Measurements from ENCODE around the gene SP6. TPM values are rescaled to one million over a fixed set of nuclear protein-coding genes. Genes with fewer than 3 reads are reported as not detected.

SP6 gene
- total and polyA plus RNA-seq, 8 donors: 0.31 to 3.0 (median 0.38) TPM; not detected in 3

DNA sequence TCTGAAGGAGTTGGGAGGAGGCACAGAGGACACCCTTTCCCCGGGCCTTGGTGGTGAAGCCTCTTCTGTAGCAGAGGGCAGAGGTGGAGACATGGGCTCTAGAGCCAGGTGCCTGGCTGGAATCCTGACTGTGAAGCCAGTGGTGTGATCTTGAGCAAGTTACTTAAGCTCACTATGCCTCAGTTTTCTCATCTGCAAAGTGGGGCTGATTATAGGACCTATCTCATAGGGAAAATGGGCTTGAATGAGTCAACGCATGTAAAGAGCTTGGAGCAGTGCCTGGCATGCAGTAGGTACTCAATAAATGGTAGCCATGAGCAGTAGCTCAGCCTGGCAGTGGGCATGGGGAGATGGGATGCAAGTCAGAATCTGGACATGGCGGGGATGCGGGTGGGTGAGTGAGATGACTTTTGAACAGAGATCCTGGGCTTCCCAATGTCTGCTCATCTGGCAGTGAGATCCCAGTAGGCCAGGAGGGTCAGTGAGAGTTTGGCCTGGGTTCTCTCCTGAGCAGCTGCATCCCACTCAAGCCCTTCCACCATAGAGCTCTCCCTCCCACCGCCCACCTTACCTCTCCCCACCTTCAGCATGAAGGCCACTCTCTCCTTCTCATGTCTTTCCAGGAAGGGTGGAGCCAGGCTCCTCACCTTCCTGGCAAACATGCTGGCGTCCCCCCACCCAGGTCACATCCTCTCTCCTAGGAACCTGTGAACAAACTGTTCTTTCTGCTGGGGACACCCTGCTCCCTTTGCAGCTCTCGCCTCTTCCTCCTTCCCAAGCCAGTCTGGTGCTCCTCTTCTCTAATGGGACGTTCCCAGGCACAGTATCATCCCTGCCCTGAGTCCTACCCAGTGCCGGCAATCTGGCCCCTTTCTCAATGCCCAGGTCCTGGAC is 32.0 kb upstream of the SP6 start:
- H3K27me3 ChIP-seq: peaks cover 0 to 38% (median 4%) of the 10 kb centered on the region in 3 donors
- TF ChIP-seq, protein P1, sequence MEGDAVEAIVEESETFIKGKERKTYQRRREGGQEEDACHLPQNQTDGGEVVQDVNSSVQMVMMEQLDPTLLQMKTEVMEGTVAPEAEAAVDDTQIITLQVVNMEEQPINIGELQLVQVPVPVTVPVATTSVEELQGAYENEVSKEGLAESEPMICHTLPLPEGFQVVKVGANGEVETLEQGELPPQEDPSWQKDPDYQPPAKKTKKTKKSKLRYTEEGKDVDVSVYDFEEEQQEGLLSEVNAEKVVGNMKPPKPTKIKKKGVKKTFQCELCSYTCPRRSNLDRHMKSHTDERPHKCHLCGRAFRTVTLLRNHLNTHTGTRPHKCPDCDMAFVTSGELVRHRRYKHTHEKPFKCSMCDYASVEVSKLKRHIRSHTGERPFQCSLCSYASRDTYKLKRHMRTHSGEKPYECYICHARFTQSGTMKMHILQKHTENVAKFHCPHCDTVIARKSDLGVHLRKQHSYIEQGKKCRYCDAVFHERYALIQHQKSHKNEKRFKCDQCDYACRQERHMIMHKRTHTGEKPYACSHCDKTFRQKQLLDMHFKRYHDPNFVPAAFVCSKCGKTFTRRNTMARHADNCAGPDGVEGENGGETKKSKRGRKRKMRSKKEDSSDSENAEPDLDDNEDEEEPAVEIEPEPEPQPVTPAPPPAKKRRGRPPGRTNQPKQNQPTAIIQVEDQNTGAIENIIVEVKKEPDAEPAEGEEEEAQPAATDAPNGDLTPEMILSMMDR (IDR thresholded peaks at IDR 0.05): no peak
- no peak for TF ChIP-seq POLR2A (IDR thresholded peaks at IDR 0.05)
- intact Hi-C loops (cut with DNase I; ENCODE audit: low total_unique reads): loop anchor here (5.0 kb wide), 1 partner anchor 36 kb away; no protein-coding TSS in a partner anchor
- no peaks in the 10 kb centered on the region for H3K36me3 ChIP-seq
- DNase-seq: no peak
- H3K4me1 ChIP-seq: peaks cover 0 to 34% (median 5%) of the 10 kb centered on the region in 4 donors
- H3K9me3 ChIP-seq: no peaks in the 10 kb centered on the region
- peak overlapping the region in 2 of 5 donors; percentile 1 to 33 for H3K27ac ChIP-seq
- 82 to 90% (median 84%) methylated on average over 9 of the region's 9 CpGs for WGBS, 5 donors
- H3K4me3 ChIP-seq: peak overlapping the region in 2 of 4 donors; percentile 20 to 27

- peak overlapping the region in 2 of 4 donors; percentile 20 to 27 for H3K4me3 ChIP-seq
- H3K27me3 ChIP-seq: peaks cover 0 to 45% (median 9%) of the 10 kb centered on the region in 3 donors
- peak overlapping the region in 2 of 5 donors; percentile 1 to 33 for H3K27ac ChIP-seq
- WGBS, 5 donors: 34 to 46% (median 38%) methylated on average over 6 to 7 of the region's 7 CpGs
- H3K9me3 ChIP-seq: no peaks in the 10 kb centered on the region
- peak; percentile 46 to 59 for DNase-seq
- peaks cover 0 to 34% (median 5%) of the 10 kb centered on the region in 4 donors for H3K4me1 ChIP-seq
- TF ChIP-seq, protein P1 (IDR thresholded peaks at IDR 0.05): no peak
- TF ChIP-seq POLR2AphosphoS5 (IDR thresholded peaks at IDR 0.05) (no peak), POLR2A (IDR thresholded peaks at IDR 0.05) (no peak), EP300 (IDR thresholded peaks at IDR 0.05) (no peak)
- intact Hi-C loops (cut with DNase I; ENCODE audit: low total_unique reads): loop anchor here (5.0 kb wide), 1 partner anchor 35 kb away; no protein-coding TSS in a partner anchor
- H3K36me3 ChIP-seq: no peaks in the 10 kb centered on the region
These were observed 31.3 kb upstream of the SP6 start for GRCh38 chr17:47882247-47882646.

- Histone ChIP-seq H3K27ac (no peak overlapping the region), H3K4me3 (no peak overlapping the region), H3K36me3 (no peaks in the 10 kb centered on the region), H3K9me3 (no peaks in the 10 kb centered on the region), H3K27me3 (peaks cover 0 to 66% (median 16%) of the 10 kb centered on the region in 3 donors), H3K4me1 (peaks cover 0 to 28% (median 5%) of the 10 kb centered on the region in 4 donors)
- TF ChIP-seq EP300 (IDR thresholded peaks at IDR 0.05) (no peak), POLR2AphosphoS5 (IDR thresholded peaks at IDR 0.05) (no peak), POLR2A (IDR thresholded peaks at IDR 0.05) (no peak)
- TF ChIP-seq, protein P1 (IDR thresholded peaks at IDR 0.05): no peak
- WGBS, 5 donors: 79 to 87% (median 83%) methylated on average over 8 of the region's 8 CpGs
- intact Hi-C loops (cut with DNase I; ENCODE audit: low total_unique reads): loop anchor here (5.0 kb wide), 1 partner anchor 33 kb away; no protein-coding TSS in a partner anchor
- no peak for DNase-seq
These were observed 29.0 kb upstream of the SP6 start for GRCh38 chr17:47879776-47880454.

DNA sequence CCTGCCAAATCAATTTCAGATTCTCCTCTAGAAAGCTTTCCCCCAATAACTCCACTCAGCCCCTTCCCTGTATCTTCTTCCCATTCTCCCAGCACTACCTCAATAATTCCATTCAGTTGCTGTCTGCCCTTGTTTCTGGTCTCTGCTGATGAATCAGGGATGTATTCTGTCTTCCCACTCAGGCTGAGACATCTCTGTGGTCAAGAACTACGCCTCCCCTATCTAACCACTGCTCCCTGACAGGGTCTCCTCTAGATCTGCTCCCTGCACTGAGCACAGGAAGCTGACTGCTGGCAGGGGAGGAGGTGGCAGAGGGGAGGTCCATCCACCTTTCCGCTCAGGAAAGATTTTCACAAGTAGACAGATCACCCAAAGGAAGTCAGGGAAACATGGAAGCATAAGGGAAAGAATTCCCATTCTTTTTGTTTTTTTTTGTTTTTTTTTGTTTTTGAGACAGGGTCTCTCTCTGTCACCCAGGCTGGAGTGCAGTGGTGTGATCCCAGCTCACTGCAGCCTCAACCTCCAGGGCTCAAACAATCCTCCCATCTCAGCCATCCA is 28.1 kb upstream of the SP6 start:
- no peak overlapping the region for H3K27ac ChIP-seq
- no peaks in the 10 kb centered on the region for H3K9me3 ChIP-seq
- WGBS, 5 donors: 59 to 78% (median 61%) methylated on average over 2 of the region's 2 CpGs
- peaks cover 5 to 71% (median 17%) of the 10 kb centered on the region in 3 donors for H3K27me3 ChIP-seq
- H3K36me3 ChIP-seq: no peaks in the 10 kb centered on the region
- H3K4me3 ChIP-seq: no peak overlapping the region
- no peak for DNase-seq
- H3K4me1 ChIP-seq: peaks cover 0 to 20% (median 5%) of the 10 kb centered on the region in 4 donors
- intact Hi-C loops (cut with DNase I; ENCODE audit: low total_unique reads): no loop called here
- TF ChIP-seq, protein P1 (IDR thresholded peaks at IDR 0.05): no peak
- TF ChIP-seq POLR2A (IDR thresholded peaks at IDR 0.05) (no peak), POLR2AphosphoS5 (IDR thresholded peaks at IDR 0.05) (no peak), EP300 (IDR thresholded peaks at IDR 0.05) (no peak)
